Measurements from ENCODE around the gene SASH3.

The SASH3 gene

DNA sequence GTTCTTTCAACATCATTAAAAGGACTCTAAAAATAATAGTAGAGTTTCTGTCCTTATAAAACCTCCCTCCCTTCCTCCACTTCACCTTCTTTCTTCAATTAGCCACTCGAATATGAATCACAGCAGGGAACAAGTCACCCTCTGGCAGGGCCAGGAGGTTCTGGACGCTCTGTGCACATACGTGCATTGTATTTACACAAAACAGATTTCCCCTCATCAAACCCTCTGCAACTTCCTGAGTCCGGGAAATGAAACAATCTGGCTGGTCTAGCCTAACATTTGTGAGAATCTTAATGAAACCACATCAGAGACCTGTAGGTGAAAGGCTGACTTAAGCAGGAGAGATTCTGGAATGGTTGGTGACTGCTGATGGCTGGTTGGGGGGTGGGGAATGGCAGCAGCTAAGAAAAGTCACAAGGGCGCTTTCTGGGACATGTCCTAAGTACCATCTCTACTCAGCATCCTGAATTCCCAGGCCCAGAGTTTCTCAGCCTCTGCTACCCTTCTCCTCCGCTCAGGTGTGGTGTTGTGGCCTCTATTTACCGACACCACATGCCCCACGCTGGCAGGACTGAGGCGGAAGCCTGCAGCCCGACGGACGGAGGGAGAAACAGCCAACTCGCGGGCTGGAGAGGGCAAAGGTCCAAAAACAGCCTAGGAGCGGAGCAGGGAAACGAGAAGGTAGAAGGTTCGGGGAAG, 62.9 kb downstream of the SASH3 start (continued):
- TF ChIP-seq, protein P1, sequence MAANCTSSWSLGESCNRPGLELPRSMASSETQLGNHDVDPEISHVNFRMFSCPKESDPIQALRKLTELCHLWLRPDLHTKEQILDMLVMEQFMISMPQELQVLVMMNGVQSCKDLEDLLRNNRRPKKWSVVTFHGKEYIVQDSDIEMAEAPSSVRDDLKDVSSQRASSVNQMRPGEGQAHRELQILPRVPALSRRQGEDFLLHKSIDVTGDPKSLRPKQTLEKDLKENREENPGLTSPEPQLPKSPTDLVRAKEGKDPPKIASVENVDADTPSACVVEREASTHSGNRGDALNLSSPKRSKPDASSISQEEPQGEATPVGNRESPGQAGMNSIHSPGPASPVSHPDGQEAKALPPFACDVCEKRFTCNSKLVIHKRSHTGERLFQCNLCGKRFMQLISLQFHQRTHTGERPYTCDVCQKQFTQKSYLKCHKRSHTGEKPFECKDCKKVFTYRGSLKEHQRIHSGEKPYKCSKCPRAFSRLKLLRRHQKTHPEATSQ (tag by site-specific recombination; IDR thresholded peaks at IDR 0.05) = no peak
- TF ChIP-seq ZBTB11 (tag by site-specific recombination; conservative IDR thresholded peaks at IDR 0.05; ENCODE audit: low read depth) (no peak), REPIN1 (tag by site-specific recombination; IDR thresholded peaks at IDR 0.05; ENCODE audit: low read depth) (no peak), ZNF211 (tag by site-specific recombination; IDR thresholded peaks at IDR 0.05; ENCODE audit: low read depth) (no peak), ZNF114 (tag by site-specific recombination; IDR thresholded peaks at IDR 0.05) (no peak), ZNF133 (tag by site-specific recombination; IDR thresholded peaks at IDR 0.05) (no peak), ZNF600 (tag by site-specific recombination; IDR thresholded peaks at IDR 0.05) (peak; percentile 38; the same call in 1 of the 2 replicates), ZNF530 (tag by site-specific recombination; IDR thresholded peaks at IDR 0.05; ENCODE audit: low read depth) (no peak), ELK4 (IDR thresholded peaks at IDR 0.05; ENCODE audit: borderline replicate concordance, low read depth, low read length) (no peak), HOXC10 (CRISPR knock-in tag; IDR thresholded peaks at IDR 0.05) (no peak), ZFP3 (tag by site-specific recombination; IDR thresholded peaks at IDR 0.05; ENCODE audit: low read depth) (no peak), ZNF391 (tag by site-specific recombination; IDR thresholded peaks at IDR 0.05; ENCODE audit: borderline replicate concordance, low read depth) (no peak), PRDM1 (tag by site-specific recombination; IDR thresholded peaks at IDR 0.05) (peak; percentile 18; the same call in 1 of the 2 replicates), GFI1B (tag by site-specific recombination; IDR thresholded peaks at IDR 0.05) (peak; percentile 68; the same call in 1 of the 2 replicates), ZNF266 (tag by site-specific recombination; IDR thresholded peaks at IDR 0.05; ENCODE audit: low read depth) (no peak), GLIS1 (tag by site-specific recombination; IDR thresholded peaks at IDR 0.05) (no peak), ZNF791 (tag by site-specific recombination; IDR thresholded peaks at IDR 0.05) (no peak), ZBTB17 (tag by site-specific recombination; IDR thresholded peaks at IDR 0.05) (peak; percentile 35; the same call in 1 of the 2 replicates), ZBTB8A (tag by site-specific recombination; IDR thresholded peaks at IDR 0.05) (no peak), KLF8 (tag by site-specific recombination; IDR thresholded peaks at IDR 0.05) (no peak), ZNF398 (tag by site-specific recombination; IDR thresholded peaks at IDR 0.05) (no peak)
- TF ChIP-seq, protein P2, sequence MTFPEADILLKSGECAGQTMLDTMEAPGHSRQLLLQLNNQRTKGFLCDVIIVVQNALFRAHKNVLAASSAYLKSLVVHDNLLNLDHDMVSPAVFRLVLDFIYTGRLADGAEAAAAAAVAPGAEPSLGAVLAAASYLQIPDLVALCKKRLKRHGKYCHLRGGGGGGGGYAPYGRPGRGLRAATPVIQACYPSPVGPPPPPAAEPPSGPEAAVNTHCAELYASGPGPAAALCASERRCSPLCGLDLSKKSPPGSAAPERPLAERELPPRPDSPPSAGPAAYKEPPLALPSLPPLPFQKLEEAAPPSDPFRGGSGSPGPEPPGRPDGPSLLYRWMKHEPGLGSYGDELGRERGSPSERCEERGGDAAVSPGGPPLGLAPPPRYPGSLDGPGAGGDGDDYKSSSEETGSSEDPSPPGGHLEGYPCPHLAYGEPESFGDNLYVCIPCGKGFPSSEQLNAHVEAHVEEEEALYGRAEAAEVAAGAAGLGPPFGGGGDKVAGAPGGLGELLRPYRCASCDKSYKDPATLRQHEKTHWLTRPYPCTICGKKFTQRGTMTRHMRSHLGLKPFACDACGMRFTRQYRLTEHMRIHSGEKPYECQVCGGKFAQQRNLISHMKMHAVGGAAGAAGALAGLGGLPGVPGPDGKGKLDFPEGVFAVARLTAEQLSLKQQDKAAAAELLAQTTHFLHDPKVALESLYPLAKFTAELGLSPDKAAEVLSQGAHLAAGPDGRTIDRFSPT (tag by site-specific recombination; IDR thresholded peaks at IDR 0.05) = no peak
- TF ChIP-seq, protein P3, sequence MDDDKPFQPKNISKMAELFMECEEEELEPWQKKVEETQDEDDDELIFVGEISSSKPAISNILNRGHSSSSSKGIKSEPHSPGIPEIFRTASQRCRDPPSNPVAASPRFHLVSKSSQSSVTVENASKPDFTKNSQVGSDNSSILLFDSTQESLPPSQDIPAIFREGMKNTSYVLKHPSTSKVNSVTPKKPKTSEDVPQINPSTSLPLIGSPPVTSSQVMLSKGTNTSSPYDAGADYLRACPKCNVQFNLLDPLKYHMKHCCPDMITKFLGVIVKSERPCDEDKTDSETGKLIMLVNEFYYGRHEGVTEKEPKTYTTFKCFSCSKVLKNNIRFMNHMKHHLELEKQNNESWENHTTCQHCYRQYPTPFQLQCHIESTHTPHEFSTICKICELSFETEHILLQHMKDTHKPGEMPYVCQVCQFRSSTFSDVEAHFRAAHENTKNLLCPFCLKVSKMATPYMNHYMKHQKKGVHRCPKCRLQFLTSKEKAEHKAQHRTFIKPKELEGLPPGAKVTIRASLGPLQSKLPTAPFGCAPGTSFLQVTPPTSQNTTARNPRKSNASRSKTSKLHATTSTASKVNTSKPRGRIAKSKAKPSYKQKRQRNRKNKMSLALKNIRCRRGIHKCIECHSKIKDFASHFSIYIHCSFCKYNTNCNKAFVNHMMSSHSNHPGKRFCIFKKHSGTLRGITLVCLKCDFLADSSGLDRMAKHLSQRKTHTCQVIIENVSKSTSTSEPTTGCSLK (tag by site-specific recombination; IDR thresholded peaks at IDR 0.05) = no peak
- TF ChIP-seq, protein P4, sequence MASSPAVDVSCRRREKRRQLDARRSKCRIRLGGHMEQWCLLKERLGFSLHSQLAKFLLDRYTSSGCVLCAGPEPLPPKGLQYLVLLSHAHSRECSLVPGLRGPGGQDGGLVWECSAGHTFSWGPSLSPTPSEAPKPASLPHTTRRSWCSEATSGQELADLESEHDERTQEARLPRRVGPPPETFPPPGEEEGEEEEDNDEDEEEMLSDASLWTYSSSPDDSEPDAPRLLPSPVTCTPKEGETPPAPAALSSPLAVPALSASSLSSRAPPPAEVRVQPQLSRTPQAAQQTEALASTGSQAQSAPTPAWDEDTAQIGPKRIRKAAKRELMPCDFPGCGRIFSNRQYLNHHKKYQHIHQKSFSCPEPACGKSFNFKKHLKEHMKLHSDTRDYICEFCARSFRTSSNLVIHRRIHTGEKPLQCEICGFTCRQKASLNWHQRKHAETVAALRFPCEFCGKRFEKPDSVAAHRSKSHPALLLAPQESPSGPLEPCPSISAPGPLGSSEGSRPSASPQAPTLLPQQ (tag by site-specific recombination; IDR thresholded peaks at IDR 0.05) = no peak

Data from HEK293 (cell line).